HCT116 (cell line): ENCODE measurements around the gene SLX9. TPM values are rescaled to one million over a fixed set of nuclear protein-coding genes. Genes with fewer than 3 reads are reported as not detected.

Source experiments
- ATAC-seq: fragments of 200-7000 bp; cut with Tn5 transposase; 2 replicates; pipeline ENCODE4 v1.9.1; 2020; ENCODE audit warnings: mild to moderate bottlenecking, moderate library complexity
- BruUV-seq: library from RNA; stranded (reverse); fragments of 400-500 nt; replicated peaks from 2 replicates; lab custom pipeline; 2021; lab: Mats Ljungman, UMichigan
- CTCF ChIA-PET: fragments of 300-600 bp; sonication (Branson Sonifier 250); formaldehyde crosslinking; loops from one replicate; lab custom pipeline; 2021; ENCODE audit warnings: antibody characterized with exemption; lab: Charles Lee
- POLR2A ChIA-PET: fragments of 300-600, 350-600 bp; sonication (Branson Sonifier 250); formaldehyde crosslinking; loops from one replicate; lab custom pipeline; 2021; ENCODE audit warnings: antibody characterized with exemption; lab: Charles Lee
- RAD21 ChIA-PET, 2 experiments: fragments of 300-600 bp; sonication (Branson Sonifier 250); formaldehyde crosslinking; loops; one replicate each; lab custom pipeline; 2023; ENCODE audit warnings: low total read pairs in 2 of 2; ENCODE audit not compliant: uncharacterized antibody in 2 of 2, unreplicated experiment in 2 of 2, low non-redundant PET in 1 of 2; lab: Charles Lee
- DNase-seq: peaks from one replicate; pipeline ENCODE4 v3.0.0-alpha.2; 2010; ENCODE audit warnings: low read depth, low spot score
- H2AFZ ChIP-seq: fragments of 200-600 bp; shearing (Covaris generic), sonication (generic); 2 replicates; pipeline ENCODE4 v1.6.1; 2017; ENCODE audit warnings: low read depth, mixed run types, mixed read lengths, antibody characterized with exemption, low read length; ENCODE audit not compliant: poor library complexity, severe bottlenecking
- H3K27ac ChIP-seq: 2 replicates; pipeline ENCODE4 v1.5.1; 2012; ENCODE audit warnings: low read depth, low read length
- H3K27me3 ChIP-seq: fragments of 200-600 bp; sonication (generic); 2 replicates; pipeline ENCODE4 v1.6.1; 2016; ENCODE audit warnings: mixed run types, low read length, mixed read lengths; ENCODE audit not compliant: insufficient read depth
- H3K36me3 ChIP-seq, 2 experiments: fragments of 200-500 bp in 1 of 2; fragments of 200-600 bp in 1 of 2; sonication (Bioruptor generic) in 1 of 2; sonication (generic) in 1 of 2; 2 replicates each; pipeline versions ENCODE4 v1.5.1 to v1.6.1; 2014 to 2016; ENCODE audit warnings: low read length in 2 of 2, inconsistent platforms in 1 of 2, mixed read lengths in 1 of 2, mixed run types in 1 of 2; ENCODE audit not compliant: insufficient read depth in 2 of 2, control insufficient read depth in 1 of 2
- H3K4me1 ChIP-seq, 2 experiments: fragments of 200-600 bp in 1 of 2; sonication (generic) in 1 of 2; 2 replicates each; pipeline versions ENCODE4 v1.5.1 to v1.6.1; 2012 to 2017; ENCODE audit warnings: low read length in 2 of 2, inconsistent platforms in 1 of 2, mild to moderate bottlenecking in 1 of 2, mixed read lengths in 1 of 2, mixed run types in 1 of 2, moderate library complexity in 1 of 2; ENCODE audit not compliant: insufficient read depth in 2 of 2, control insufficient read depth in 1 of 2
- H3K4me2 ChIP-seq: fragments of 200-600 bp; sonication (generic); 2 replicates; pipeline ENCODE4 v1.6.1; 2017; ENCODE audit warnings: mixed run types, low read length, mixed read lengths
- H3K4me3 ChIP-seq, 2 experiments: fragments of 200-600 bp in 1 of 2; sonication (generic) in 1 of 2; replicated peaks in 1 of 2; 2 replicates each; pipeline ENCODE4 v1.5.1; 2011 to 2016; ENCODE audit warnings: low read length in 2 of 2, control low read depth in 1 of 2, low read depth in 1 of 2, mild to moderate bottlenecking in 1 of 2, mixed read lengths in 1 of 2, mixed run types in 1 of 2
- H3K79me2 ChIP-seq: fragments of 200-600 bp; sonication (generic); 2 replicates; pipeline ENCODE4 v1.6.1; 2017; ENCODE audit warnings: mild to moderate bottlenecking, mixed run types, low read length, moderate library complexity, mixed read lengths; ENCODE audit not compliant: insufficient read depth
- H3K9ac ChIP-seq: fragments of 200-600 bp; sonication (generic); 2 replicates; pipeline ENCODE4 v1.6.1; 2016; ENCODE audit warnings: low read length, mixed read lengths
- H3K9me2 ChIP-seq: fragments of 200-600 bp; sonication (generic), shearing (Covaris generic); 2 replicates; pipeline ENCODE4 v1.6.1; 2017; ENCODE audit warnings: mixed run types, mild to moderate bottlenecking, moderate library complexity; ENCODE audit not compliant: insufficient read depth
- H3K9me3 ChIP-seq, 2 experiments: fragments of 200-500 bp in 1 of 2; fragments of 200-600 bp in 1 of 2; sonication (Bioruptor generic) in 1 of 2; sonication (generic) in 1 of 2; 2 replicates each; pipeline ENCODE4 v1.6.1; 2014 to 2017; ENCODE audit warnings: low read length in 2 of 2, mixed read lengths in 2 of 2, inconsistent platforms in 1 of 2, low read depth in 1 of 2, mild to moderate bottlenecking in 1 of 2, mixed run types in 1 of 2, moderate library complexity in 1 of 2; ENCODE audit not compliant: control insufficient read depth in 1 of 2, insufficient read depth in 1 of 2
- H4K20me1 ChIP-seq: fragments of 200-600 bp; sonication (generic), shearing (Covaris generic); 2 replicates; pipeline ENCODE4 v1.6.1; 2017; ENCODE audit warnings: mixed run types, mild to moderate bottlenecking, moderate library complexity; ENCODE audit not compliant: insufficient read depth
- ATF3 ChIP-seq: IDR thresholded peaks from 2 replicates; pipeline ENCODE4 v1.6.1; 2012
- CBX3 ChIP-seq: IDR thresholded peaks from 2 replicates; pipeline ENCODE4 v1.6.1; 2012; ENCODE audit warnings: low read depth
- CEBPB ChIP-seq: IDR thresholded peaks from 2 replicates; pipeline ENCODE4 v1.6.1; 2012; ENCODE audit warnings: low read depth
- CTCF ChIP-seq, 3 experiments: fragments of 200-600 bp in 1 of 3; sonication (generic) in 1 of 3; IDR thresholded peaks in 2 of 3; conservative IDR thresholded peaks in 1 of 3; 2 replicates each; pipeline ENCODE4 v1.5.1; 2012 to 2017; ENCODE audit warnings: low read depth in 2 of 3, low read length in 2 of 3, antibody characterized with exemption in 1 of 3, borderline replicate concordance in 1 of 3, control low read depth in 1 of 3, mild to moderate bottlenecking in 1 of 3, mixed read lengths in 1 of 3, mixed run types in 1 of 3, moderate library complexity in 1 of 3; ENCODE audit not compliant: insufficient read depth in 1 of 3
- EGR1 ChIP-seq: IDR thresholded peaks from 2 replicates; pipeline ENCODE4 v1.6.1; 2012; ENCODE audit warnings: low read depth
- ELF1 ChIP-seq: IDR thresholded peaks from 2 replicates; pipeline ENCODE4 v1.6.1; 2012; ENCODE audit warnings: low read depth, borderline replicate concordance
- FOSL1 ChIP-seq: IDR thresholded peaks from 2 replicates; pipeline ENCODE4 v1.6.1; 2012; ENCODE audit warnings: low read depth
- JUND ChIP-seq: IDR thresholded peaks from 2 replicates; pipeline ENCODE4 v1.6.1; 2012
- MAX ChIP-seq: IDR thresholded peaks from 2 replicates; pipeline ENCODE4 v1.6.1; 2012
- POLR2A ChIP-seq: IDR thresholded peaks from 2 replicates; pipeline ENCODE4 v1.7.0; 2011; ENCODE audit warnings: borderline replicate concordance; ENCODE audit not compliant: insufficient read depth, insufficient read length; ENCODE audit errors: extremely low read depth
- RAD21 ChIP-seq: IDR thresholded peaks from 2 replicates; pipeline ENCODE4 v1.6.1; 2012; ENCODE audit warnings: low read depth, mild to moderate bottlenecking
- SIN3A ChIP-seq: IDR thresholded peaks from 2 replicates; pipeline ENCODE4 v1.6.1; 2012; ENCODE audit warnings: low read depth
- ZBTB33 ChIP-seq: IDR thresholded peaks from 2 replicates; pipeline ENCODE4 v1.6.1; 2011; ENCODE audit warnings: mild to moderate bottlenecking, low read length, moderate library complexity; ENCODE audit not compliant: insufficient replicate concordance; ENCODE audit errors: extremely low read depth
- ZFX ChIP-seq: fragments of 450-650 bp; IDR thresholded peaks from 2 replicates; pipeline ENCODE4 v1.6.1; 2017
- ZNF274 ChIP-seq: fragments of 200-500 bp; sonication (Bioruptor generic); IDR thresholded peaks from 2 replicates; pipeline ENCODE4 v1.6.1; 2014; ENCODE audit warnings: mild to moderate bottlenecking, low read depth, low read length, inconsistent platforms
- intact Hi-C: fragments of 100-400 bp; cut with micrococcal nuclease; formaldehyde crosslinking; loops from 2 replicates; pipeline ENCODE4 v1.10.0; 2022
- total RNA-seq: library from RNA; stranded (reverse); gene quantifications from one replicate; pipeline ENCODE4 v1.2.1, GENCODE V29; 2021; ENCODE audit not compliant: unreplicated experiment

SLX9 gene
- total RNA-seq, 1 experiment from 2014 or later: 61.9 TPM

- Histone ChIP-seq H3K4me1 (peaks cover 0 to 6% of the 10 kb centered on the region in 2 experiments; a peak in 1 of 4 replicates), H3K9ac (no peak overlapping the region), H3K27me3 (no peaks in the 10 kb centered on the region), H4K20me1 (no peaks in the 10 kb centered on the region), H3K9me2 (no peaks in the 10 kb centered on the region), H3K79me2 (no peaks in the 10 kb centered on the region)
- CTCF ChIA-PET: no interaction called here
- no peak for TF ChIP-seq POLR2A
- TF ChIP-seq, all 23 proteins: peak for 0
- no peak overlapping the region for H3K4me3 ChIP-seq
- ChIA-PET RAD21 (no interaction called here), POLR2A (no interaction called here)
- no peak overlapping the region for H3K27ac ChIP-seq
- H3K9me3 ChIP-seq: no peaks in the 10 kb centered on the region
- no TSS peak for BruUV-seq
- no peak overlapping the region for H2AFZ ChIP-seq
- DNase-seq: no peak
- H3K36me3 ChIP-seq: no peaks in the 10 kb centered on the region
- no peak overlapping the region for H3K4me2 ChIP-seq
- no peak for ATAC-seq
- intact Hi-C loops: no loop called here
These were observed 47.6 kb downstream of the SLX9 start for GRCh38 chr21:44987301-44987885.

GRCh38 chr21:44987886-44988606, 48.2 kb downstream of the SLX9 start:
- H3K79me2 ChIP-seq: no peaks in the 10 kb centered on the region
- H3K27me3 ChIP-seq: no peaks in the 10 kb centered on the region
- no peak for DNase-seq
- ATAC-seq: no peak
- no peak overlapping the region for H3K4me3 ChIP-seq
- H3K4me1 ChIP-seq: peaks cover 0 to under 1% of the 10 kb centered on the region in 2 experiments; a peak in 1 of 4 replicates
- POLR2A ChIA-PET: no interaction called here
- H3K4me2 ChIP-seq: no peak overlapping the region
- H3K36me3 ChIP-seq: no peaks in the 10 kb centered on the region
- no peaks in the 10 kb centered on the region for H4K20me1 ChIP-seq
- RAD21 ChIA-PET: no interaction called here
- intact Hi-C loops: no loop called here
- no TSS peak for BruUV-seq
- TF ChIP-seq CTCF (IDR thresholded peaks at IDR 0.05 in 2 of 3, conservative IDR thresholded peaks at IDR 0.05 in 1 of 3; ENCODE audit: borderline replicate concordance in 1 of 3, insufficient read depth in 1 of 3, low read depth in 2 of 3, low read length in 2 of 3) (no peak), JUND (no peak), RAD21 (no peak), POLR2A (no peak), ELF1 (no peak), ZBTB33 (no peak), FOSL1 (no peak), CEBPB (no peak), EGR1 (no peak), SIN3A (no peak), ATF3 (no peak), MAX (no peak), ZNF274 (no peak), ZFX (no peak), CBX3 (no peak)
- CTCF ChIA-PET: no interaction called here
- H3K9ac ChIP-seq: no peak overlapping the region
- H3K27ac ChIP-seq: no peak overlapping the region
- H3K9me2 ChIP-seq: no peaks in the 10 kb centered on the region
- H3K9me3 ChIP-seq: no peaks in the 10 kb centered on the region
- H2AFZ ChIP-seq: no peak overlapping the region
